KG1 (cell line): Measurements from ENCODE around the gene OCSTAMP.

Experiments
- DNase-seq: peaks from one replicate; lab custom pipeline; 2025; lab: John Stamatoyannopoulos, UW

OCSTAMP gene

GRCh38 chr20:46552460-46553420 is 2.3 kb upstream of the OCSTAMP start:
- DNase-seq: peak; percentile 75

- no peak for DNase-seq
These were observed 1.3 kb upstream of the OCSTAMP start for GRCh38 chr20:46551522-46552381.

- no peak for DNase-seq
These were observed 1.1 kb downstream of the OCSTAMP start for GRCh38 chr20:46549188-46549972.

GRCh38 chr20:46548688-46549087 is 1.8 kb downstream of the OCSTAMP start:
- DNase-seq: no peak

- no peak for DNase-seq
These were observed 2.5 kb downstream of the OCSTAMP start for GRCh38 chr20:46547995-46548394.

GRCh38 chr20:46546936-46547335 is 3.5 kb downstream of the OCSTAMP start:
- DNase-seq: no peak

DNA sequence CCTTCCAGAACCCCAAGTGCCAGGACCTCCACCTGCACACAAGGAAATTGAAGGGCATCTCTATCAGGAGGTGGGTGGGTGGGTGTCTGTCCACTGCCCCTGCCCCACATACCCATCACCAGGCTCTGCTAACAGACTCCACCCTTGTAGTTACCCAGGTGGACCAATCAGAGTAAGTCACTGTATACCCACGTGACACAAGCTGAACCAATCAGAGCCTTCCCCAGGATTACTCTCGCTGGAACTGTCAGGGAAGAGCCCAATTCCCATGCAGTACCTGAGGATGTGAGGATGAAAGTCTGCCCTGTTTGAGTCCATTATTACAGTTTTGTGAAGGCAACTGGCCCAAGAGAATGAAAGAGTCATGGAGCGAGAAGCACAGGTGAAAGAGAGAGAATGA is 4.2 kb downstream of the OCSTAMP start:
- DNase-seq: no peak

DNA sequence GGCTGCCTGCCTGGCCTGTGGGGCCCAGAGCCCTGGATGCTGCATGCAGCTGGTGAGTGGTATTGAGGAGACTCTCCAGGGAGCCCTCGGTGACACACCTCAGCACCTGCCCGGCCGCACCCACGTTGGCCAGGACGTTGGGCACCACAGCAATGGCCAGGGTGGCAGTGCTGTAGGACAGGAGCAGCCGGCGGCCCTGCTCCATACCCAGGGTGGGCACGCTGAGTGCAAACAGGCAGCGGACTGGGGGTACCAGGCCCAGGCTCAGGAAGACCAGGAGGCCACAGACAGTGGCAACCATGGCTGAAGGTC is 4.7 kb downstream of the OCSTAMP start:
- DNase-seq: no peak

- peak; percentile 53 for DNase-seq
These were observed 5.2 kb downstream of the OCSTAMP start for GRCh38 chr20:46545077-46545826.

DNA sequence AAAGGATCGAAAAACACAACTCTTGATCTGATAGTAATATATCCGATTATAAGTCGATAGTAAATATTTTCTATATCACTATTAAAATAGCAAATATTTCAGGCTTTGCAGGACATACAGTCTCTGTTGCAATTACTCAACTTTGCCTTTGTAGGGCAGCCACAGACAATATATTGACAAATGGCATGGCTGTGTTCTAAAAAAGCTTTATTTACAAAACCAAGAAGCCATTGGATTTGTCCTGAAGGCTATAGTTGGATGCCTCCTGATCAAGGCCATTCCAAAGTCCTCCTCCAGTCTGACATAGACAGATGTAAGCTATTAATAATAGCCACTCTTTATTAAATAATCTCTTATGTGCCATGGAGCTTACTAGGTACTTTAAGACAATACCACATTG is 5.9 kb downstream of the OCSTAMP start:
- DNase-seq: no peak

- DNase-seq: no peak
These were observed 6.5 kb downstream of the OCSTAMP start for GRCh38 chr20:46543959-46544358.

GRCh38 chr20:46543033-46543432 is 7.4 kb downstream of the OCSTAMP start:
- DNase-seq: no peak

DNA sequence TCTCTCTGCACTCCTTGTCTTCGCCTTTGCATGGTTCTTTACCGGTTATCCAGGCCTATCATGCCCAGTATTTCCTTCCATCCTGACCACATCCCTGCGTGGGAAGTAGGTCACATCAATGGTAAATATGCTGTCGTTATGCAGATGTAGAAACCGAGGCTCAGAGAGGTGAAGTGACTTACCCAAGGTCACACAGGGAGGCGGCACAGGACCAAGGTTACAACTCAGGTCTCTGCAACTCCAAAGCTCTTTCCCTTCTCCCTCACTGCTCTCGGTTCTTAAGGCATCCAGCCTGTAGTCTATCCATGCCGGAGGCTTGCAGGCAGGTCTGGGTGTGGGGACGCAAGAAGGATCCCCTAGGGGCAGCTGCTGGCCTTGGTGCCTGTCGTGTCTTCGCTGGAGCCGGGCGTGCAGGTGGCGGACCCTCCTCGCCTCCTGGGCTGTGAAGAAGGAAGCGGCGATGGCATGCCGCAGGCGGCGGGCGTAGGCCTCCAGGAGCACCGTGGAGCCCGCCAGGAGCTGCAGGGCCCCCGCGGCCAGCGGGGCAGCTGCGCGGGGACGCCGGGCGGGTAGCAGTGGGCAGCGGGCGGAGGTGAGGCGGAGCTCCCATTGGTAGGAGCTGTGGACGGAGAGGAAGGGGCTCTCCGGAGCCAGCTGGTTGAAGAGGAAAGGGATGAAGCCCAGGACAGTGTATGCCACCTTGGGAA is 9.1 kb downstream of the OCSTAMP start:
- no peak for DNase-seq

DNA sequence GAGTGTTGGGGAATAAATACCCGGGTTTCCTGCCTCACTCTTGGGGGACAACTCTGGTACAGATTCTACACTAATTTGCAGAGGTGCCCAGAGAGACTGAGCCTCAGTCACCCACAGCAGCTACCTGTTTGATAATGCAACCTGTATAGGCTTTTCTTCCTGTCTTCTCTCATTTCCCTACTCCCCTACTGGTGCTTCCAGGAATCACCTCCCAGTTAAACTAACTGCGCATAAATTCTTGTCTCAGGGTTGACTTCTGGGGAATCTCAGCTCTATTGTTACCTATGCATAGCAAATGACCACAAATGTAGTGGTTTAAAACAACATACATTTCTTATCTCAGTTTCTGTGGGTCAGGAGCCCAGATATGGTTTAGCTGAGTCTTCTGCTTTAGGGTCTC is 11.3 kb downstream of the OCSTAMP start:
- no peak for DNase-seq

DNA sequence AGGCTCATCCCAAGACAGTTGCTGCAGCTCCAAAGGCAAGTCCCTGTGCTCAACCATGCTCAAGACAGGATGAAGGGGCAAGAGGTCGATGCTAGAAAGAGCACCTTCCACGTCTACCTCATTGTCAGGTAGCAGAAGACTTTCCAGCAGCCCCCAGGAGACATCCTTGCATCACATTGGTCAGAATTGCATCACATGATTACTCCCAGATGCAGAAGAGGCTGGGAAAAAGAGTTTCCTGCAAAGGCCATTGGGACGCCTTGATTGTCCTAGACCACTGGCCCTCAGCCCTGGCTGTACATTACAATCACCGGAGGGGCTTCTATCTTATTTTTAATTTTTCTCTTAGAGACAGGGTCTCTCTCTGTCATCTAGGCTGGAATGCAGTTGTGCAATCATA is 19.8 kb downstream of the OCSTAMP start:
- no peak for DNase-seq

- no peak for DNase-seq
These were observed 26.6 kb downstream of the OCSTAMP start for GRCh38 chr20:46523696-46524328.

DNA sequence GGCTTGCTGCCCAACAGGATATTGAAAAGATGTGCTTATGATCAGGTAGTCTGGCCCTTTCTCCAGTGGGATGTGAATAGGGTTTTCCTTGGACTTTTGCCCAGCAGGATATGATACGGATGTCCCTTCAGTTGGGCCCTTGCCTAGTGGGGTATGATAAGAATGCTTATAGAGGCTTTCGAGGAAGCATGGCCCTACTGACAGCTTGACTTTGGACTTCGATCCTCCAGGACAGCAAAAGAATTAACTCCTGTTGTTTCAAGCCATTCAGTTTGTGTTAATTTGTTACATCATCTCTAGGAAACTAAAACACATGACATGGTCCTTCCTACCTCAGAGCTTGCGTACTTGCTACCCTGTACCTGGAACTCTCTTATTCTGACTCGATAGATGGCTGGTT is 27.3 kb downstream of the OCSTAMP start:
- no peak for DNase-seq

DNA sequence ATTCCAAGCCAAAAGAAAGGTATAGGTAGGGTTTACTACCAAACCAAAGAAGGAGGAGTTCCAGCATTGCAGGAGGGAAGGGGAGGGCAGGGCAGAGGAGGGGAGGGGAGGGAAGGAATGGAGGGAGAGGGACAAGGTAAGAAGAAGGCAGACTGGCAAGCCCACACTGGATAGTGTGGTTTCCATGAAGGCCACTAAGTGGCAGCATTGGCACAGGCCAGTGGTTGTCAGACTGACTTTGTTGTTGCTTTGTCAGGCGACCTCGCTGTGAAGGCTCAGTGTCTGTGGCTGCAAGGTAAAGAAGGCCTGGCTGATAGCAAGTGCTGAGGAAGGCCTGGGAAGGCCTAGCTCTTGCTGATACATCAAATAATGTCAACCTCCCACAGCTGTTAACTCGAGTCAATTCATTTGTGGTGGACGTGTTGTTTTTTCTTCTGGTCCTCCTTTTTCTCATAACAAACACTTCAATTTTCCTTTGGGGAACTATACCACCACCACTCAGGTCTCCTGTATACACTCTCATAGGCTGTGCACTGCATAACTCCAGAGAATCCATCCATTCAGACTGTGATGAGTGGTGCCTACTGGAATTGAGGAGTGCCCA is 29.4 kb downstream of the OCSTAMP start:
- DNase-seq: peak; percentile 23

- DNase-seq: no peak
These were observed 29.9 kb downstream of the OCSTAMP start for GRCh38 chr20:46520540-46520939.

DNA sequence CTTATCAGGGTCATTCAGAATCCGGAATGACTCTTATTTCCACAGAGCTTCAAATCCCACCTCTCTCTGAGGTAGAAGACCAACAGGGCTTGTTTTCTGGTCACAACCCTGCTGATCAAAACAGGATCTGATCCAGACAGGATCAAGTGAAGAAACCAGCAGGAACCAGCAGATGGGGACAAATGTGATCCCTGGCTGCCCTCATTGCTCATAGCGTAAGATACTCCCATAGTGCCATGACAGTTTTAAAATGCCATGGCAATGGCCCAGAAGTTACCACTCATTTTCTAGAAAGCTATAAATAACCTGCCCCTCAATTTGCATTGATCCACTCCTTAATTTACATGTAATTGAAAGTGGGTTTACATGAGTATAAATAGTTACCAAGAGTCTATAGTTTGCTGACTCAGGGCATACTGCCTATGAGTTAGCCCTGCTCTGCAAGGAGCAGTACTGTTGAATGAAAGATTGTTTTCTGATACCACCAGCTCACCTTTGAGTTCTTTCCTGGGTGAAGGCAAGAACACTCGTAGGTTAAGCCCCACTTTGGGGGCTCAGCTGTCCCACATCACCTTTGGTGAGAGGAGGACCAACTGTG is 30.9 kb downstream of the OCSTAMP start:
- DNase-seq: no peak
